ENCODE results near the gene CPEB2.
A peak's percentile ranks its signal among the peaks of the same experiment; 100 is the strongest.

CPEB2 gene

DNA sequence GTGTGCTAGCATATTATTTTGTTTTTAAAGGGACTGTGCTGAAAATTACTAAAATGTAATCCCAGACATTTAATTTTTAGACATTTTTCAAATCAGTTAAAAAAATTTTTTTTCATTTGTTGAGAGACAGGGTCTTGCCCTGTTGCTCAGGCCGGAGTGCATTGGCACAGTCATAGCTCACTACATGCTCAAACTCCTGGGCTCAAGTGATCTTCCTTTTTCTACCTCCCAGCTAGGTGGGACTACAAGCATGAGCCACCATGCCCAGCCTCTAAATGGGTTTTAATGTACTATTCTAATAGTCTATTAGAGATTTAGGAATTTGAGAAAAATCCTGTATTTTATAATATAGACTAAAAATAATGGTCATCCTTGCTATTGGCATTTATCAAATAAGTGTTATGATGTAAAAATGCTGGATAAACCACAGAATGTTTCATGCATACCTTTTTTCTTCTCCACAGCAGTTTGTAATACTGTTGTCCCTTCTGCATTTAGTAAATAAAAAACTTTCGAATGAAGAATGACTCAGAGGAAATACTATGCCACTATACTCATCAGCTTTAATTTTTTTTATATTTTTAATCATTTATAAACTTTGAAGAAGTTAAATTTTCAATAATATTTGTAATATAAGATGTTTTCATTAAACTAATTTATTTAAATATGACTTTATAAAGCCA lies 29.9 kb downstream of the CPEB2 start:
- peaks cover 6% of the 10 kb centered on the region for H3K4me1 Mint-ChIP-seq
- H3K27me3 Mint-ChIP-seq (ENCODE audit: low read depth): no peaks in the 10 kb centered on the region
- H3K9me3 Mint-ChIP-seq: no peaks in the 10 kb centered on the region
- H3K36me3 Mint-ChIP-seq (ENCODE audit: low read depth): peaks cover 15% of the 10 kb centered on the region
- H3K27ac Mint-ChIP-seq: no peak overlapping the region
- no peak overlapping the region for H3K4me3 Mint-ChIP-seq
- TF ChIP-seq, protein P1, sequence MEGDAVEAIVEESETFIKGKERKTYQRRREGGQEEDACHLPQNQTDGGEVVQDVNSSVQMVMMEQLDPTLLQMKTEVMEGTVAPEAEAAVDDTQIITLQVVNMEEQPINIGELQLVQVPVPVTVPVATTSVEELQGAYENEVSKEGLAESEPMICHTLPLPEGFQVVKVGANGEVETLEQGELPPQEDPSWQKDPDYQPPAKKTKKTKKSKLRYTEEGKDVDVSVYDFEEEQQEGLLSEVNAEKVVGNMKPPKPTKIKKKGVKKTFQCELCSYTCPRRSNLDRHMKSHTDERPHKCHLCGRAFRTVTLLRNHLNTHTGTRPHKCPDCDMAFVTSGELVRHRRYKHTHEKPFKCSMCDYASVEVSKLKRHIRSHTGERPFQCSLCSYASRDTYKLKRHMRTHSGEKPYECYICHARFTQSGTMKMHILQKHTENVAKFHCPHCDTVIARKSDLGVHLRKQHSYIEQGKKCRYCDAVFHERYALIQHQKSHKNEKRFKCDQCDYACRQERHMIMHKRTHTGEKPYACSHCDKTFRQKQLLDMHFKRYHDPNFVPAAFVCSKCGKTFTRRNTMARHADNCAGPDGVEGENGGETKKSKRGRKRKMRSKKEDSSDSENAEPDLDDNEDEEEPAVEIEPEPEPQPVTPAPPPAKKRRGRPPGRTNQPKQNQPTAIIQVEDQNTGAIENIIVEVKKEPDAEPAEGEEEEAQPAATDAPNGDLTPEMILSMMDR (IDR thresholded peaks at IDR 0.05; ENCODE audit: unreplicated experiment in 3 of 3): no peak

DNA sequence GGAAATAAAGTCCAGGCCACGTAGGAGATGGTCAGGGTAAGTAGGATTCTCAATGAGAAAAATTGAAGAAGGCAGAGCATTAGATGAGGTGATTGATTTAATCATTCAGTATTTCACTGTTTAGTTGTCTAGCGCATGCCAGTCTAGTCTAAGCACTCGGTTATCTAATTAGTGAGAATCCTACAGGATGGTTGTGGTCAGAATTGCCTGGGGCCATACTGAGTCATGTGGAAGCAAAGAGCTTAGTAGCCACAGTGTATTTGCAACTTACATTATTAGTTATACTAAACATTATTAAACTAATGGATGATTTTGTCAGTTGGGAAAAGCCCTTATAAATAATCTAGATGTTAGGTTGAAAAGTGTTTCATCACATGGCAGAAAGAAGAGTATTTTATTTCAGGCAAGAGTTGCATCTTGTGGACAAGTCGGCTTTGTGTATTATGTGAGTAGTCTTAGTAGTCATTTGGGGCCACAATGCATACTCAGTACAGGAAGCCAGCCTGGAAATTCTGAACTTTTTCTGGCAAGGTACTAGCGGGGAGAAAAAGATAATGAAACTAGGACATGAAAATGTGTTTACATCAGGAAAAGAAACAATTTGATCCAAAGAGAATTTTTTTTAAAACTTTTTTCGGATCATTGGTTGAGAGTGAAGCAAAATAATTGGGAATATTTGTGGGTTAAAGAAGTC lies 31.9 kb downstream of the CPEB2 start:
- Mint-ChIP-seq H3K4me1 (peaks cover 6% of the 10 kb centered on the region), H3K9me3 (no peaks in the 10 kb centered on the region), H3K27ac (no peak overlapping the region), H3K27me3 (ENCODE audit: low read depth) (no peaks in the 10 kb centered on the region), H3K36me3 (ENCODE audit: low read depth) (peaks cover 15% of the 10 kb centered on the region), H3K4me3 (no peak overlapping the region)
- TF ChIP-seq, protein P1 (IDR thresholded peaks at IDR 0.05; ENCODE audit: unreplicated experiment in 3 of 3): no peak

DNA sequence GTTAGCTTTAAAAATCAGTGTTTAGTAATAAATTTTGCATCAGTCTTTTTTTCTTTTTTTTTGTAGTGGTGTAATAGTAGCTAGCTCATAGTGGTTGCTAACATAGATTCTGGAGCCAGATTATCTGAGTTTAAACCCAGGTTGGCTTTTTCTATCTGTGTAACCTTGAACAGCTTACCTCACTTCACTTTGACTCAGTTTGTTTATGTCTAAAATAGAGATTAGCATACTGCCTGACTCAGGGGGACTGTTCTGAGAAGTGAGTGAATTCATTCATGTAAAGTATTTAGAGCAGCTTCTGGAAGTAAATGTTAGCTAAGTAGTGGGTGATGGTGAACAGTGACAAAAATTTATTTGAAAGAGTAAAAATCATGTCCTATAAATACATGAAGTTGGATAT lies 32.9 kb downstream of the CPEB2 start:
- TF ChIP-seq, protein P1 (IDR thresholded peaks at IDR 0.05; ENCODE audit: unreplicated experiment in 3 of 3): no peak
- Mint-ChIP-seq H3K4me1 (peaks cover 6% of the 10 kb centered on the region), H3K27ac (no peak overlapping the region)

DNA sequence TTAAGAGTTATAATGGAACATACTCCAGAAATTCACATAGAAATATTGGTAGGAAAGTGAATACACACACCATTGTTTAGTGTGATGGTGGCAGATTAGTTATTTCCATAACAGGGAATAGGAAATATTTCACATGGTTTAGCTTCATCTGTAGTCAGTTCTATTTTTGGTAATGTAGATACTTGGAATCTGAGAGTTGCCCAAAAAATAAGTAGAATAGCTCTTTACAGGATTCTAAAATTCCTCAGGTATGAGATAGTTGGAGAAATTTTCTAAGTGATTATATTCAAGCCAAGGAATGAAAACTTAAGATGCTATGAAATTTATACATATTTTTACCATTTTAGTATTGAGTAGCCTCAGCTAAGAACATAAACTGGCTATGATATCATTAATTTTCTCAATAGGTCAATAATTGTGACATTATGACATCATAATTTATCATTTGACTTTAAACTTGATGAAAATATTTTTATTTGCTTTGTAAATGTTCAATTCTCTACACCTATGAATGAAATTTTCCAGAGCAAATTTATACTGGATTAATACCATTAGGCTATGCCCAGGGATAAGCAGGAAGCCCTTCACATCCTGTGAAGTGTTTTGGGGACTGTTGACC lies 35.8 kb downstream of the CPEB2 start:
- TF ChIP-seq, protein P1 (IDR thresholded peaks at IDR 0.05; ENCODE audit: unreplicated experiment in 3 of 3): no peak
- H3K36me3 Mint-ChIP-seq (ENCODE audit: low read depth): peaks cover 13% of the 10 kb centered on the region
- H3K4me3 Mint-ChIP-seq: no peak overlapping the region
- no peaks in the 10 kb centered on the region for H3K4me1 Mint-ChIP-seq
- H3K27me3 Mint-ChIP-seq (ENCODE audit: low read depth): no peaks in the 10 kb centered on the region
- H3K27ac Mint-ChIP-seq: no peak overlapping the region
- H3K9me3 Mint-ChIP-seq: no peaks in the 10 kb centered on the region

More for the DNA sequence above, 32.9 kb downstream of the CPEB2 start:
- Mint-ChIP-seq H3K36me3 (ENCODE audit: low read depth) (peaks cover 15% of the 10 kb centered on the region), H3K4me3 (no peak overlapping the region), H3K9me3 (no peaks in the 10 kb centered on the region), H3K27me3 (ENCODE audit: low read depth) (no peaks in the 10 kb centered on the region)

DNA sequence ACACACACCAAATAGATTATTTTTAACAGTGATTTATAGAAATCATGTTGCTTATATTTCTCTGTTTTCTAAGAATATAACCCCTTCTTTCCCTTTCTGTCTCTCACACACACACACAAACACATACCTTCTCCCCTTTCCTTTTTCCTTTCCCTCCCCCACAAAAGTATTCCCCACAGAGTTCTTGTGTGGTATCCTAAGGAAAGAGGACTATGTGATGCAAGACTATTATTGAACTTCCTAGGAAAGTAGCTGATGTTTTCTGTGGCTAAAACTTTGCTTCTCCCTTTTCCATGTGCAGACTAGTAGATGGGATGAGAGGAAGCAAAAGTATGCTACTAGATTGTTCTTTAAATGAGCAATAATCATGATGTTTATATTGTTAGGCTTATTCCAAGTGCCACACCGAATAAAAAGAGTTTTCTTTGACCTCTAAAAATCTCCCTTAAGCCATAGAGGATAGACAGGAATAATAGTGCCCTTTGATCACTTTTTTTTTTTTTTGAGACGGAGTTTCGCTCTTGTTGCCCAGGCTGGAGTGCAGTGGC lies 38.7 kb downstream of the CPEB2 start:
- Mint-ChIP-seq H3K36me3 (ENCODE audit: low read depth) (no peaks in the 10 kb centered on the region), H3K4me3 (no peak overlapping the region), H3K27me3 (ENCODE audit: low read depth) (no peaks in the 10 kb centered on the region), H3K9me3 (no peaks in the 10 kb centered on the region), H3K4me1 (no peaks in the 10 kb centered on the region), H3K27ac (peak overlapping the region in 1 of 3 experiments; percentile 43)
- TF ChIP-seq, protein P1 (IDR thresholded peaks at IDR 0.05; ENCODE audit: unreplicated experiment in 3 of 3): no peak

Measured in nephron (organoid).